HL-60 (cell line): Measurements from ENCODE around the gene ENG.

Source experiments
- CTCF ChIP-seq: IDR thresholded peaks from one replicate; pipeline ENCODE4 v1.5.1; 2011; ENCODE audit warnings: low read length, control low read depth, inconsistent platforms; ENCODE audit not compliant: insufficient read depth
- GABPA ChIP-seq: IDR thresholded peaks from 2 replicates; pipeline ENCODE4 v1.6.1; 2012; ENCODE audit warnings: low read depth
- POLR2AphosphoS5 ChIP-seq: IDR thresholded peaks from 2 replicates; pipeline ENCODE4 v1.6.1; 2012; ENCODE audit warnings: low read depth
- REST ChIP-seq: IDR thresholded peaks from 2 replicates; pipeline ENCODE4 v1.6.1; 2012; ENCODE audit warnings: low read depth; ENCODE audit not compliant: insufficient replicate concordance
- SPI1 ChIP-seq: IDR thresholded peaks from 2 replicates; pipeline ENCODE4 v1.6.1; 2012; ENCODE audit warnings: low read depth, mild to moderate bottlenecking, borderline replicate concordance

GRCh38 chr9:127818574-127818973 lies 35.9 kb downstream of the ENG start:
- TF ChIP-seq POLR2AphosphoS5: no peak
- TF ChIP-seq GABPA: no peak
- no peak for TF ChIP-seq SPI1
- TF ChIP-seq CTCF: no peak
- no peak for TF ChIP-seq REST
